Epithelial cell of esophagus (primary cell): ENCODE data around the gene PTPRN2.

Experiments used
- DNase-seq: peaks from one replicate; pipeline ENCODE4 v3.0.0; 2010; ENCODE audit warnings: low read depth
- H3K4me3 ChIP-seq: 2 replicates; pipeline ENCODE4 v1.5.1; 2011; ENCODE audit warnings: mild to moderate bottlenecking, low read length, control low read depth
- TF ChIP-seq, protein P1 (sequence below): IDR thresholded peaks from 2 replicates; pipeline ENCODE4 v1.5.1; 2011; ENCODE audit warnings: low read depth, mild to moderate bottlenecking, low read length, control low read depth, inconsistent platforms; ENCODE audit not compliant: insufficient read depth; ENCODE audit errors: missing control alignments

The PTPRN2 gene

GRCh38 chr7:157622000-157622399 lies 965.6 kb downstream of the PTPRN2 start:
- DNase-seq, result no peak
- H3K4me3 ChIP-seq, result no peak overlapping the region
- TF ChIP-seq, protein P1, sequence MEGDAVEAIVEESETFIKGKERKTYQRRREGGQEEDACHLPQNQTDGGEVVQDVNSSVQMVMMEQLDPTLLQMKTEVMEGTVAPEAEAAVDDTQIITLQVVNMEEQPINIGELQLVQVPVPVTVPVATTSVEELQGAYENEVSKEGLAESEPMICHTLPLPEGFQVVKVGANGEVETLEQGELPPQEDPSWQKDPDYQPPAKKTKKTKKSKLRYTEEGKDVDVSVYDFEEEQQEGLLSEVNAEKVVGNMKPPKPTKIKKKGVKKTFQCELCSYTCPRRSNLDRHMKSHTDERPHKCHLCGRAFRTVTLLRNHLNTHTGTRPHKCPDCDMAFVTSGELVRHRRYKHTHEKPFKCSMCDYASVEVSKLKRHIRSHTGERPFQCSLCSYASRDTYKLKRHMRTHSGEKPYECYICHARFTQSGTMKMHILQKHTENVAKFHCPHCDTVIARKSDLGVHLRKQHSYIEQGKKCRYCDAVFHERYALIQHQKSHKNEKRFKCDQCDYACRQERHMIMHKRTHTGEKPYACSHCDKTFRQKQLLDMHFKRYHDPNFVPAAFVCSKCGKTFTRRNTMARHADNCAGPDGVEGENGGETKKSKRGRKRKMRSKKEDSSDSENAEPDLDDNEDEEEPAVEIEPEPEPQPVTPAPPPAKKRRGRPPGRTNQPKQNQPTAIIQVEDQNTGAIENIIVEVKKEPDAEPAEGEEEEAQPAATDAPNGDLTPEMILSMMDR, result no peak

DNA sequence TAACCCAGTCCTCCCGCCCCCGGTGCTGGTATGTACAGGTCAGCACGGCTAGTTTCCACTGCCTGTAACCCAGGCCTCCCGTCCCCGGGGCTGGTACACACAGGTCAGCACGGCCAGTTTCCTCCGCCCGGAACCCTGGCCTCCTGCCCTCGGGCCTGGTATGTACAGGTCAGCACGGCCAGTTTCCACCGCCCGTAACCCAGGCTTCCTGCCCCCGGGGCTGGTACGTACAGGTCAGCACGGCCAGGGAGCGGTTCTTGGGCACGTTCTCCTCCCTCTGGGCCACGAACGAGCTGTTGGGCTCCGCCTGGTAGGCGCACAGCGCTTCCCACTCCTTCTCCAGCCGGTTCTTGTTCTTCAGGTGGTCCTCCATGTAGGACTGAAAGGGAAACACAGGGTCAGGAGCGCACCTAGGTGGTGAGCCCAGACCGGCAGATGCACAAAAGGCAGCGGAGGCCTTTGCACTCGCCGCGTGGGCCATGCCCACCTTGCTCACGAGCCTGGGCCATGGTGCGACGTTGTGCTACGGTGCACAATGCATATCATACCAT lies 966.4 kb downstream of the PTPRN2 start:
- no peak overlapping the region for H3K4me3 ChIP-seq
- no peak for DNase-seq
- TF ChIP-seq, protein P1, result no peak

DNA sequence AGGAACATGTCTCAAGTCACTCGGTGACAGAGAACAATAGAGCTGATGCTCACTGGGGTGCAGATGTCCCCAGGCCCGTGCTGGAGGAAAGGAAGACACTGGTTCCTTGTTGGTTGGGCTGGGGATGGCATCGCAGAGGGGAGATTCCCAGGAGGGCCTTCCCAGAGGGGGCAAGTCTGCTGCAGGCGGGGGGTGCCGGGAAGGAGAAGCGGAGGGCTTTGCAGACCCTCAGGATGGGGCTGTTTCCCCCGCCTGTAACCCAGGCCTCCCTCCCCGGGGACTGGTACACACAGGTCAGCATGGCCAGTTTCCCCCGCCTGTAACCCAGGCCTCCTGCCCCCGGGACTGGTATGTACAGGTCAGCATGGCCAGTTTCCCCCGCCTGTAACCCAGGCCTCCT lies 967.0 kb downstream of the PTPRN2 start:
- no peak for DNase-seq
- TF ChIP-seq, protein P1, result no peak
- H3K4me3 ChIP-seq, result no peak overlapping the region

- DNase-seq, result no peak
- no peak overlapping the region for H3K4me3 ChIP-seq
- TF ChIP-seq, protein P1, result no peak
Measured at GRCh38 chr7:157619753-157620525, 967.7 kb downstream of the PTPRN2 start.

- DNase-seq, result no peak
- TF ChIP-seq, protein P1, result no peak
- H3K4me3 ChIP-seq, result no peak overlapping the region
Measured at GRCh38 chr7:157618823-157619606, 968.6 kb downstream of the PTPRN2 start.

- TF ChIP-seq, protein P1, result no peak
- DNase-seq, result no peak
- H3K4me3 ChIP-seq, result no peak overlapping the region
Measured at GRCh38 chr7:157618091-157618726, 969.4 kb downstream of the PTPRN2 start.
